GM13977 (cell line): ENCODE results near the gene RBM33.

Experiments
- DNase-seq: peaks from one replicate; pipeline ENCODE4 v3.0.0; 2012; ENCODE audit warnings: low spot score
- CTCF ChIP-seq: IDR thresholded peaks from 2 replicates; pipeline ENCODE4 v1.5.1; 2012; ENCODE audit warnings: mild to moderate bottlenecking, control low read depth; ENCODE audit not compliant: insufficient read depth; ENCODE audit errors: extremely low read depth, missing control alignments
- in situ Hi-C: fragments of 300-500 bp; cut with MboI; formaldehyde crosslinking; loops from one replicate; pipeline ENCODE4 v1.12.0; 2022; ENCODE audit warnings: low sequenced_read_pairs, low pct_unique_long_range_greater_than_20kb, mixed read lengths, inconsistent platforms; ENCODE audit not compliant: unreplicated experiment

The RBM33 gene

GRCh38 chr7:155802906-155803417, 158.5 kb downstream of the RBM33 start:
- no peak for TF ChIP-seq CTCF
- DNase-seq: no peak
- in situ Hi-C loops: loop anchor here (10.0 to 25.0 kb wide), 2 partner anchors 659 to 1032 kb away; no protein-coding TSS in a partner anchor

GRCh38 chr7:155803418-155804376, 159.2 kb downstream of the RBM33 start:
- no peak for TF ChIP-seq CTCF
- no peak for DNase-seq
- in situ Hi-C loops: loop anchor here (10.0 to 25.0 kb wide), 2 partner anchors 659 to 1031 kb away; no protein-coding TSS in a partner anchor

- TF ChIP-seq CTCF: no peak
- no peak for DNase-seq
- in situ Hi-C loops: loop anchor here (10.0 to 25.0 kb wide), 2 partner anchors 658 to 1030 kb away; no protein-coding TSS in a partner anchor
These were observed 160.0 kb downstream of the RBM33 start for GRCh38 chr7:155804431-155804831.

- peak; percentile 83 for TF ChIP-seq CTCF
- in situ Hi-C loops: loop anchor here (10.0 to 25.0 kb wide), 2 partner anchors 657 to 1030 kb away; no protein-coding TSS in a partner anchor
- DNase-seq: peak; percentile 94
These were observed 160.7 kb downstream of the RBM33 start for GRCh38 chr7:155804897-155805825.

GRCh38 chr7:155805826-155806095, 161.3 kb downstream of the RBM33 start:
- DNase-seq: no peak
- no peak for TF ChIP-seq CTCF
- in situ Hi-C loops: loop anchor here (10.0 to 25.0 kb wide), 2 partner anchors 657 to 1029 kb away; no protein-coding TSS in a partner anchor
